HepG2 (cell line): ENCODE results near the gene MYL6. TPM values are rescaled to one million over a fixed set of nuclear protein-coding genes. Genes with fewer than 3 reads are reported as not detected.

Source experiments
- AKNA ChIP-seq: sonication (generic); formaldehyde crosslinking; IDR thresholded peaks from 2 replicates; pipeline ENCODE4 v1.4.0; 2020; ENCODE audit warnings: missing genetic modification reagents, borderline replicate concordance
- ATF3 ChIP-seq: sonication (generic); formaldehyde crosslinking; IDR thresholded peaks from 2 replicates; pipeline ENCODE4 v1.4.0; 2020; ENCODE audit warnings: missing genetic modification reagents
- GPBP1L1 ChIP-seq: sonication (generic); formaldehyde crosslinking; IDR thresholded peaks from 2 replicates; pipeline ENCODE4 v1.5.0; 2020; ENCODE audit warnings: mild to moderate bottlenecking, missing genetic modification reagents
- HMGA1 ChIP-seq: sonication (generic); formaldehyde crosslinking; conservative IDR thresholded peaks from 2 replicates; pipeline ENCODE4 v1.4.0; 2020; ENCODE audit warnings: missing genetic modification reagents
- HOXD1 ChIP-seq: sonication (generic); formaldehyde crosslinking; IDR thresholded peaks from 2 replicates; pipeline ENCODE4 v1.5.0; 2020; ENCODE audit warnings: missing genetic modification reagents
- PCBP1 ChIP-seq: fragments of 200-400 bp; formaldehyde crosslinking; IDR thresholded peaks from 2 replicates; pipeline ENCODE4 v1.6.1; 2017; ENCODE audit warnings: mild to moderate bottlenecking, low read depth, low read length, borderline replicate concordance
- RFX1 ChIP-seq: fragments of 450-650 bp; IDR thresholded peaks from 2 replicates; pipeline ENCODE4 v1.6.1; 2017
- UBTF ChIP-seq: sonication (generic); formaldehyde crosslinking; IDR thresholded peaks from 2 replicates; pipeline ENCODE4 v1.4.0; 2020; ENCODE audit warnings: mild to moderate bottlenecking, missing genetic modification reagents
- ZNF12 ChIP-seq: sonication (generic); formaldehyde crosslinking; IDR thresholded peaks from 2 replicates; pipeline ENCODE4 v1.5.0; 2020; ENCODE audit warnings: missing genetic modification reagents
- polyA plus RNA-seq, 8 experiments: library from polyadenylated mRNA; depleted of rRNA in 3 of 8; stranded (reverse) in 7 of 8; unstranded in 1 of 8; fragments of >200 nt; fragmentation: Illumina TruSeq in 4 of 8; extraction: Trizol in 4 of 8; gene quantifications; 2 replicates each; pipeline versions ENCODE4 v1.2.1 to v1.2.3, GENCODE V29; 2011 to 2016; ENCODE audit warnings: low read depth in 4 of 8, missing spikeins in 1 of 8, mixed read lengths in 1 of 8; ENCODE audit not compliant: insufficient read depth in 1 of 8
- total RNA-seq, 5 experiments: library from RNA; depleted of rRNA; stranded (reverse); fragments of >200 nt; fragmentation: Illumina TruSeq; extraction: Trizol; gene quantifications; 2 replicates each; pipeline ENCODE4 v1.2.3, GENCODE V29; 2016; ENCODE audit warnings: low read depth in 1 of 5
- TF ChIP-seq, protein P1 (sequence below): sonication (generic); formaldehyde crosslinking; IDR thresholded peaks from 2 replicates; pipeline ENCODE4 v1.4.0; 2020; ENCODE audit warnings: missing genetic modification reagents, borderline replicate concordance
- TF ChIP-seq, protein P2 (sequence below): IDR thresholded peaks from 2 replicates; pipeline ENCODE4 v1.4.0; 2020; ENCODE audit warnings: mild to moderate bottlenecking, missing genetic modification reagents

MYL6 gene
- total and polyA plus RNA-seq, 2 of the 13 experiments (the other 11 are each of a cell fraction or from before 2014, with no cell fraction given) = 1,127 to 1,192 TPM

GRCh38 chr12:56152132-56152755 is 5.9 kb upstream of the MYL6 start, which contains the start of gene MYL6B (continued):
- TF ChIP-seq RFX1 = no peak
- no peak for TF ChIP-seq AKNA (CRISPR knock-in tag)
- TF ChIP-seq ZNF12 = no peak
- 0 out of 2 replicates have a peak, but pooled peaks have one; percentile 25 for TF ChIP-seq ATF3
- peak; percentile 23; the same call in 1 of the 2 replicates for TF ChIP-seq UBTF (CRISPR knock-in tag)
- TF ChIP-seq PCBP1 = peak; percentile 96
- 0 out of 2 replicates have a peak, but pooled peaks have one; percentile 23 for TF ChIP-seq HOXD1
- TF ChIP-seq HMGA1 (CRISPR knock-in tag) = no peak
- TF ChIP-seq GPBP1L1 = no peak
- TF ChIP-seq, protein P1, sequence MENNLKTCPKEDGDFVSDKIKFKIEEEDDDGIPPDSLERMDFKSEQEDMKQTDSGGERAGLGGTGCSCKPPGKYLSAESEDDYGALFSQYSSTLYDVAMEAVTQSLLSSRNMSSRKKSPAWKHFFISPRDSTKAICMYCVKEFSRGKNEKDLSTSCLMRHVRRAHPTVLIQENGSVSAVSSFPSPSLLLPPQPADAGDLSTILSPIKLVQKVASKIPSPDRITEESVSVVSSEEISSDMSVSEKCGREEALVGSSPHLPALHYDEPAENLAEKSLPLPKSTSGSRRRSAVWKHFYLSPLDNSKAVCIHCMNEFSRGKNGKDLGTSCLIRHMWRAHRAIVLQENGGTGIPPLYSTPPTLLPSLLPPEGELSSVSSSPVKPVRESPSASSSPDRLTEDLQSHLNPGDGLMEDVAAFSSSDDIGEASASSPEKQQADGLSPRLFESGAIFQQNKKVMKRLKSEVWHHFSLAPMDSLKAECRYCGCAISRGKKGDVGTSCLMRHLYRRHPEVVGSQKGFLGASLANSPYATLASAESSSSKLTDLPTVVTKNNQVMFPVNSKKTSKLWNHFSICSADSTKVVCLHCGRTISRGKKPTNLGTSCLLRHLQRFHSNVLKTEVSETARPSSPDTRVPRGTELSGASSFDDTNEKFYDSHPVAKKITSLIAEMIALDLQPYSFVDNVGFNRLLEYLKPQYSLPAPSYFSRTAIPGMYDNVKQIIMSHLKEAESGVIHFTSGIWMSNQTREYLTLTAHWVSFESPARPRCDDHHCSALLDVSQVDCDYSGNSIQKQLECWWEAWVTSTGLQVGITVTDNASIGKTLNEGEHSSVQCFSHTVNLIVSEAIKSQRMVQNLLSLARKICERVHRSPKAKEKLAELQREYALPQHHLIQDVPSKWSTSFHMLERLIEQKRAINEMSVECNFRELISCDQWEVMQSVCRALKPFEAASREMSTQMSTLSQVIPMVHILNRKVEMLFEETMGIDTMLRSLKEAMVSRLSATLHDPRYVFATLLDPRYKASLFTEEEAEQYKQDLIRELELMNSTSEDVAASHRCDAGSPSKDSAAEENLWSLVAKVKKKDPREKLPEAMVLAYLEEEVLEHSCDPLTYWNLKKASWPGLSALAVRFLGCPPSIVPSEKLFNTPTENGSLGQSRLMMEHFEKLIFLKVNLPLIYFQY (CRISPR knock-in tag) = no peak
- TF ChIP-seq, protein P2, sequence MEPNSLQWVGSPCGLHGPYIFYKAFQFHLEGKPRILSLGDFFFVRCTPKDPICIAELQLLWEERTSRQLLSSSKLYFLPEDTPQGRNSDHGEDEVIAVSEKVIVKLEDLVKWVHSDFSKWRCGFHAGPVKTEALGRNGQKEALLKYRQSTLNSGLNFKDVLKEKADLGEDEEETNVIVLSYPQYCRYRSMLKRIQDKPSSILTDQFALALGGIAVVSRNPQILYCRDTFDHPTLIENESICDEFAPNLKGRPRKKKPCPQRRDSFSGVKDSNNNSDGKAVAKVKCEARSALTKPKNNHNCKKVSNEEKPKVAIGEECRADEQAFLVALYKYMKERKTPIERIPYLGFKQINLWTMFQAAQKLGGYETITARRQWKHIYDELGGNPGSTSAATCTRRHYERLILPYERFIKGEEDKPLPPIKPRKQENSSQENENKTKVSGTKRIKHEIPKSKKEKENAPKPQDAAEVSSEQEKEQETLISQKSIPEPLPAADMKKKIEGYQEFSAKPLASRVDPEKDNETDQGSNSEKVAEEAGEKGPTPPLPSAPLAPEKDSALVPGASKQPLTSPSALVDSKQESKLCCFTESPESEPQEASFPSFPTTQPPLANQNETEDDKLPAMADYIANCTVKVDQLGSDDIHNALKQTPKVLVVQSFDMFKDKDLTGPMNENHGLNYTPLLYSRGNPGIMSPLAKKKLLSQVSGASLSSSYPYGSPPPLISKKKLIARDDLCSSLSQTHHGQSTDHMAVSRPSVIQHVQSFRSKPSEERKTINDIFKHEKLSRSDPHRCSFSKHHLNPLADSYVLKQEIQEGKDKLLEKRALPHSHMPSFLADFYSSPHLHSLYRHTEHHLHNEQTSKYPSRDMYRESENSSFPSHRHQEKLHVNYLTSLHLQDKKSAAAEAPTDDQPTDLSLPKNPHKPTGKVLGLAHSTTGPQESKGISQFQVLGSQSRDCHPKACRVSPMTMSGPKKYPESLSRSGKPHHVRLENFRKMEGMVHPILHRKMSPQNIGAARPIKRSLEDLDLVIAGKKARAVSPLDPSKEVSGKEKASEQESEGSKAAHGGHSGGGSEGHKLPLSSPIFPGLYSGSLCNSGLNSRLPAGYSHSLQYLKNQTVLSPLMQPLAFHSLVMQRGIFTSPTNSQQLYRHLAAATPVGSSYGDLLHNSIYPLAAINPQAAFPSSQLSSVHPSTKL (CRISPR knock-in tag) = peak; percentile 54; the same call in 1 of the 2 replicates
